Mucosa of descending colon (tissue), 3 donors: ENCODE measurements around the gene OSBPL2. TPM values are rescaled to one million over a fixed set of nuclear protein-coding genes. Genes with fewer than 3 reads are reported as not detected.

Experiments
- ATAC-seq: fragments of 200-7000 bp; cut with Tn5 transposase; one replicate; pipeline ENCODE4 v1.9.1; 2020; ENCODE audit warnings: mild to moderate bottlenecking, moderate library complexity
- DNase-seq, 3 donors: peaks; one replicate each; pipeline ENCODE4 v3.0.0-alpha.2; 2020
- H3K36me3 ChIP-seq: fragments of 200-600 bp; one replicate; pipeline ENCODE4 v1.8.0; 2021; ENCODE audit warnings: low read depth, mild to moderate bottlenecking
- H3K4me1 ChIP-seq: fragments of 200-600 bp; one replicate; pipeline ENCODE4 v1.8.0; 2021; ENCODE audit warnings: low read depth, mild to moderate bottlenecking
- H3K4me3 ChIP-seq: fragments of 200-600 bp; one replicate; pipeline ENCODE4 v1.8.0; 2021; ENCODE audit warnings: mild to moderate bottlenecking
- H3K9me3 ChIP-seq: fragments of 200-600 bp; one replicate; pipeline ENCODE4 v1.8.0; 2021; ENCODE audit warnings: mild to moderate bottlenecking
- CTCF ChIP-seq: fragments of 200-600 bp; IDR thresholded peaks from one replicate; pipeline ENCODE4 v1.8.0; 2022; ENCODE audit warnings: antibody characterized with exemption, mild to moderate bottlenecking
- intact Hi-C, 2 donors: fragments of 100-400 bp; cut with DNase I in 1 of 2; cut with micrococcal nuclease in 1 of 2; formaldehyde crosslinking; loops; one replicate each; pipeline versions ENCODE4 v1.11.0 to v1.11.1; 2022; cut with DNase I, micrococcal nuclease
- total RNA-seq, 3 donors: library from RNA; stranded (reverse); fragmentation: NEBNext Ultra II Directional in 2 of 3; extraction: Animal tissue kit (Norgen Biotek cat#: 25700) in 2 of 3; gene quantifications; one replicate each; pipeline versions ENCODE4 v1.2.1 to v1.2.4, GENCODE V29; 2021 to 2023
- donor health status: DM: no; HTN: no; CAD: no; lungs with moderate emphysema.
- donor health status: DM: no; HTN: no; CAD: no.
- donor health status: DM: no; HTN: yes; CAD: no.

The OSBPL2 gene
- total RNA-seq, 3 donors from 2014 or later, result 87.0 to 111 (median 91.6) TPM

DNA sequence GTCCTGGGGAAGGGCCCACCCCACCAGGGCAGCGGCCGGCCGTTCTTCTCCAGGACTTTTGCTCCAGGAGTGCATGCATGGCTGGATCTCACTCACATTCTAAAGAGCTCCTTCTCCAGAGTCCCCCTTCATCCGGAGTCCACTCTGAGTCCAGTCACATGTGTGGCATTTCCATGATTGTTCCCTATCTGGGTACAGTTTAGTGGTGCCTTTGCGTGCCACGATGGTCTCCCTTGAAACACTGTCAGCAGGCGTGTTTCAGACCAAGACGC, 20.9 kb downstream of the OSBPL2 start:
- no peak overlapping the region for H3K4me3 ChIP-seq
- no peaks in the 10 kb centered on the region for H3K36me3 ChIP-seq
- H3K9me3 ChIP-seq, result no peaks in the 10 kb centered on the region
- TF ChIP-seq CTCF, result no peak
- ATAC-seq, result no peak
- H3K4me1 ChIP-seq, result no peaks in the 10 kb centered on the region
- no peak for DNase-seq
- intact Hi-C loops, result no loop called here

DNA sequence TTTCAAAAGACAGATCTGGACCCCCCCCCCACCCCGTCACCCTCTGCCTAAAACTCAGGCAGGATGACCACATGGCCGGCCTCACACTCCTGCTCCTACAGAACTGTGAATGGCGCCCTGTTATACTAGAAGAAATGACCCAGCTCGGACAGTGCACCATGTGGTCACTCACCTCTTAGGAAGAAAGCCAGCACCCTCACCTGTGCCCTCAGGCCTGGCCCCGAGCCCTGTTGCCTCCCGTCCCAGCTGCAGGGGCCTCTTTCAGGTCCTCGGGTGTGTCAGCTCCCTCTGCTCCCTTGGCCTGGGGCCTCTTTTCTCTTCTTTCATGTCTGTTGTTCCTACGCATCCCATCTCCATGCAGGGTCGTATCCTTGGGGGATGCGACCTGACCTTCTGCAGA, 23.7 kb downstream of the OSBPL2 start:
- no peaks in the 10 kb centered on the region for H3K4me1 ChIP-seq
- H3K4me3 ChIP-seq, result no peak overlapping the region
- peaks cover 2% of the 10 kb centered on the region for H3K36me3 ChIP-seq
- no peak for TF ChIP-seq CTCF
- intact Hi-C loops, result no loop called here
- DNase-seq, result no peak
- no peak for ATAC-seq
- H3K9me3 ChIP-seq, result no peaks in the 10 kb centered on the region

DNA sequence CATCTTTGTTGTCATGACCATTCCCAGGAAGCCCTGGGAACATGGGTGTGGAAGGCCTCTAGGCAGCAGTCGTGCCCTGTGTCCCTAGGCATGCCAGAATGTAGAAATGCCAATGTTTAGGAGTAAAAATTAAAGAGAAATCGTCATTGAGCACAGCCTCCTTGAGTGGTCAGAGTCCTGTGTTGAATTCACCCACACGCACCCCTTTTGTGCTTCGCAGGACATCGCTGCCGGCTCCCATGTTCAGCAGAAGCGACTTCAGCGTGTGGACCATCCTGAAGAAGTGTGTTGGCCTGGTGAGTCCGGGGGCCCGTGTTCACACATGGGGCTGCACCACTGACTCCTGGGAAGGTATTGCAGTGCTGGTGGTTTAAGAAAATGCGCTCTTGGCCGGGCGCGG, 25.1 kb downstream of the OSBPL2 start:
- DNase-seq (no peak), ATAC-seq (no peak)
- intact Hi-C loops, result no loop called here
- no peaks in the 10 kb centered on the region for H3K9me3 ChIP-seq
- no peaks in the 10 kb centered on the region for H3K4me1 ChIP-seq
- no peak for TF ChIP-seq CTCF
- H3K4me3 ChIP-seq, result no peak overlapping the region
- peaks cover 2% of the 10 kb centered on the region for H3K36me3 ChIP-seq

- Histone ChIP-seq H3K4me1 (no peaks in the 10 kb centered on the region), H3K36me3 (peaks cover 2% of the 10 kb centered on the region), H3K4me3 (no peak overlapping the region), H3K9me3 (no peaks in the 10 kb centered on the region)
- ATAC-seq (no peak), DNase-seq (no peak)
- TF ChIP-seq CTCF, result no peak
- intact Hi-C loops, result no loop called here
Observed at GRCh38 chr20:62265365-62265764, 27.0 kb downstream of the OSBPL2 start.

DNA sequence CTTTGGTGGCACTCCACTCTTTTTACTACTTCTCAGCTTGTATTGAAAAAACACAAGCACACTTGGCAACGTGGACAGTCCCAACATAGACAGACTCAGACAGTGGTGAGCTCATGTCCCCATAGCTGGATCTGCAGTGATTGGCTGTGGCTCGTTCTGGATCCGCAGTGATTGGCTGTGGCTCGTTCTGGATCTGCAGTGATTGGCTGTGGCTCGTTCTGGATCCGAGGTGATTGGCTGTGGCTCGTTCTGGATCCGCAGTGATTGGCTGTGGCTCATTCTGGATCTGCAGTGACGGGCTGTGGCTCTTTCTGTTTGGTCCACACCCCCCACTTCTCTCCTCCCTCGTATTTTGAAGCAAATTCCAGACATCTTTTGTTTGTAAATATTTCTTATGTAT, 28.0 kb downstream of the OSBPL2 start:
- TF ChIP-seq CTCF, result no peak
- intact Hi-C loops, result no loop called here
- DNase-seq (no peak), ATAC-seq (no peak)
- Histone ChIP-seq H3K36me3 (peaks cover 2% of the 10 kb centered on the region), H3K4me1 (no peaks in the 10 kb centered on the region), H3K4me3 (no peak overlapping the region), H3K9me3 (no peaks in the 10 kb centered on the region)

DNA sequence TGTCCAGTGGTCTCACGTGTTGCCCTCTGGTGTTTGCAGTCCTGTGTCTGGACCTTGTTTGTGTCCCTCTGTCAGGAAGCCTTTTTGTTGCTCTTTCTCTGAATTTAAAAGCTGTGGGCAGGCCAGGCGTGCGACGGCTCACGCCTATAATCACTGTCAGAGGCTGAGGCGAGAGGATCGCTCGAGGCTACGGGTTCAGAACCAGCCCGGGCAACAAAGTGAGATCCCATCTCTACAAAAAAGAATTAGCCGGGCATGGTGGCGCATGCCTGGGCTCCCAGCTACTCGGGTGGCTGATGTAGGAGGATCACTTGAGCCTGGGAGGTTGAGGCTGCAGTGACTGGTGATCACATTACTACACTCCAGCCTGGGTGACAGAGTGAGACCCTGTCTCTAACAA, 28.5 kb downstream of the OSBPL2 start:
- Histone ChIP-seq H3K9me3 (no peaks in the 10 kb centered on the region), H3K4me1 (no peaks in the 10 kb centered on the region), H3K36me3 (peaks cover 2% of the 10 kb centered on the region), H3K4me3 (no peak overlapping the region)
- intact Hi-C loops, result no loop called here
- no peak for ATAC-seq
- no peak for DNase-seq
- no peak for TF ChIP-seq CTCF
